ENCODE measurements around the gene ENPP6.

DNA sequence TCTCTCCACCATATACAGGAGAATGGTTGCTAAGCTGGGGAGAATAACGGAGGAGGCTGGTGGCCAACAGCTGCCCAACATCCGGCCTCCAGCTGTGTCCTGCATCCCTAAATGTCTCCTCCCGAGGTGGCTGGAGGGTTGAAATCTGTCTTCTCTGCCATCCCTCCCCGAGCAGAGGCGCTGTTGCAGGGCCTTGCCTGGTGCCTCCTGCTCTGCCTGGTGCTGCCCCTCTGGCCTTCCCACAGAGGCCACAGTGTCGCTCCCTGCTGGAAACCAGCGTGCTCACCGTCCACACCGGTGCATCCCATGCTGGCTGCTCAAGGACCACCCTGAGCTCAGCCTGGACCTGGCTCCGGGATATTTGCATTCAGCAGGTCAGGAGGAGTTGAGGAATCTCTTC is 115.2 kb downstream of the ENPP6 start:
- TF ChIP-seq, protein P1, sequence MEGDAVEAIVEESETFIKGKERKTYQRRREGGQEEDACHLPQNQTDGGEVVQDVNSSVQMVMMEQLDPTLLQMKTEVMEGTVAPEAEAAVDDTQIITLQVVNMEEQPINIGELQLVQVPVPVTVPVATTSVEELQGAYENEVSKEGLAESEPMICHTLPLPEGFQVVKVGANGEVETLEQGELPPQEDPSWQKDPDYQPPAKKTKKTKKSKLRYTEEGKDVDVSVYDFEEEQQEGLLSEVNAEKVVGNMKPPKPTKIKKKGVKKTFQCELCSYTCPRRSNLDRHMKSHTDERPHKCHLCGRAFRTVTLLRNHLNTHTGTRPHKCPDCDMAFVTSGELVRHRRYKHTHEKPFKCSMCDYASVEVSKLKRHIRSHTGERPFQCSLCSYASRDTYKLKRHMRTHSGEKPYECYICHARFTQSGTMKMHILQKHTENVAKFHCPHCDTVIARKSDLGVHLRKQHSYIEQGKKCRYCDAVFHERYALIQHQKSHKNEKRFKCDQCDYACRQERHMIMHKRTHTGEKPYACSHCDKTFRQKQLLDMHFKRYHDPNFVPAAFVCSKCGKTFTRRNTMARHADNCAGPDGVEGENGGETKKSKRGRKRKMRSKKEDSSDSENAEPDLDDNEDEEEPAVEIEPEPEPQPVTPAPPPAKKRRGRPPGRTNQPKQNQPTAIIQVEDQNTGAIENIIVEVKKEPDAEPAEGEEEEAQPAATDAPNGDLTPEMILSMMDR (IDR thresholded peaks at IDR 0.05; ENCODE audit: low read length), result no peak
- no peak for TF ChIP-seq EZH2 (IDR thresholded peaks at IDR 0.05; ENCODE audit: borderline replicate concordance, low read length)
